HG03354 (cell line): ENCODE results near the gene DPH2.

Experiments used
- ATAC-seq: cut with Tn5 transposase; IDR thresholded peaks from one replicate; pipeline ENCODE4 v1.9.1; 2021; ENCODE audit warnings: mild to moderate bottlenecking; ENCODE audit not compliant: unreplicated experiment, poor library complexity, severe bottlenecking

DPH2 gene

DNA sequence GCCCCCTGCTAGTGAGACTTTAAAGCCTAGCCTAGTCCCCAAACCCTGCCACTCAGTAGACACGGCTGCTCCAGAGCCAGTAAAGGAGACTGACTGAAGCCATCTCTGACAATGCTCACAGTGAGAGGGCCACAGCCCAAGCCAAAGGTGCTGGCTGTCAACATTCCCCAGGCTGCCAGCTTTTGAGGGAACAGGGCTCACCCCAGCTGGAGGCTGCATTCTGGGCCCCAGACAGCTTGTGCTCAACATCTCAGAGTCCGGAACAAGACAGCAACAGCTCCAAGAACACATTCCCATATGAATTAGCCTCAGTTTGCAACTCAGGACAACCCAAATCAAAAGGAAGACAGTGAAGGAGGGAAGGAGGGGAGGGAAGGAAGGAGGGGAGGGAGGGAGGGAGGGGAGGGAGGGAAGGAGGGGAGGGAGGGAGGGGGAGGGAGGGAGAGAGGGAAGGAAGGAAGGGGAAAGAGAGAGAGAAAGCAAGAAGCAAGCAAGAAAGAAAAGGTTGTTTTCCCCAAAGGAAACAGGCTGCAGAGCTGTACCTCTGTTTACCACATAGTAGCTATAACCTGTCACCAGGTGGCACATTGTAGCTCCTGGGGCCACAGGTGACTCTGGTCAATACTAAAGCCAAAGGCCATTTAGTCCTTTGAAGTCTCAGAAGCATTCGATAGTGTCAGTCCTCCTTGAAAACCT, 30.8 kb upstream of the DPH2 start:
- ATAC-seq: no peak

- no peak for ATAC-seq
Measured at GRCh38 chr1:43942411-43942810, 27.4 kb upstream of the DPH2 start.

GRCh38 chr1:43944860-43945259, 24.9 kb upstream of the DPH2 start:
- no peak for ATAC-seq

DNA sequence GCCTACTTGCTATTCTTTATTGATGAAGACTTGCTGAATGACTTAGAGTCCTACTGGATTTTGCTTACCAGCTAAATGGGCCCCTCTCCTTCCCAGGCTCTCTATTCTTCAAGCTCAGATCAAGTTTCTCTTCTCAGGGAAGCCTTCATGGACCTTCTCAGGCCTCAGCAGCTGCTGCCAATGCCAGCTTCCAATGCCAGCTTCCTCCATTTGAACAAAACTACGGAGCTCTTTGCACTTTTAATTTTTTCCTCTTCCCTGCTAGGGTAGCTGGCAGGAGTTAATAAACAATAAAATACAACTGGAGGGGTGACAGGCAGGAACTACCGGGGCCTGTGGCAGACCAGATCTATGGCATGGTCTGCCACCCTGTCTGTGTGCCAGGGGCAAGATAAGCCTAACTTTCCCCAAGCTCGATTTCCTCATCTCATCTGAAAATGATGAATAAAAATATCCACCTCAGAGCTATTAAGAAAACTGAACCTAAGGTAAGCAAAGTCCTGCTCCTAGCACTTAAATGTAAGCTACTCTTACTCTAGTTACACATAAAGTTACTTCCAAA, 24.1 kb upstream of the DPH2 start:
- ATAC-seq: no peak

DNA sequence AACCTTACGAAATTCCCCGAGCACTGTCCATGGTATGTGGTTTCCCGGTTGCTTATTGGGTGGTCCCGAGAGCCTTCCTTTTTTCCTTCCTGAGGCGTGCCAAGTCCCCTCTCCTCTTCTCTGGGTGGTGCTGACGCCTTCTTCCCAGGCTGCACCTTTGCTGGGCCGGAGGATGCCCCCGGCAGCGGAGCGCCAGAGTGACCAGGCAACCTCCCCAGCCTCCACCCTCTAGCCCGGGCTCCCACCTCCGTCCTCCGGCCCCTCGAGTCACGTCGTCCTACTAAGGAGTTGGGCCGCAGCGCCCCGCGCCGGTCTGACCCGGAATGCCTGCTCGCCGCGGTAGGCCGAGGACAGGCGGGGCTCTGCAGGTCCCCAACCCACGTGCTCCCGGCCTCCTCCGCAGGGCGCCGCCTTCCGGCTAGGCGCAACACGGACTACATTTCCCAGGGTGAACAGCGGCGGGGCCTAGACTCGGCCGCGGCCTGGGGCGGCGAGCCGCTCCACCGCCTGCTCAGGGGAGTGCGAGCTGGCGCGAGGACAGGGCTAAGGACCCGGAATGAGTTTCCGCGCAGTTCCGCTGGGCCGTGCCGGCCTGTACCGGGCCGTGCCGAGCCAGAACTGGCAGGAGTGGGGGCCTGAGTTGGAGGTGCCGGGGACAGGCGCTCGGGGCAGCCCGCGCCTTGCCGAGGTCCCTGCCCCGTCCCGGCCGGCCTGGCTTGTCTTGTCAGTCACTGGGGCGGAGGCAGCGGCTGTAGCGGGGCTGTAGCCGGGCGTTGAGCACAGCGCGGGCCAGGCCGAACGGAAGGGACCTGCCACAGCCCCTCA, 23.4 kb upstream of the DPH2 start, which contains the start of gene IPO13:
IPO13 (plus strand) TSS at position 715 of the 825 bp plus-strand sequence. CDS start 651 bp downstream, outside the sequence.
- peak; percentile 93 for ATAC-seq

GRCh38 chr1:43947061-43947873, 22.5 kb upstream of the DPH2 start:
- peak; percentile 5 for ATAC-seq

- ATAC-seq: no peak
Measured at GRCh38 chr1:43947874-43948437, 21.9 kb upstream of the DPH2 start.

DNA sequence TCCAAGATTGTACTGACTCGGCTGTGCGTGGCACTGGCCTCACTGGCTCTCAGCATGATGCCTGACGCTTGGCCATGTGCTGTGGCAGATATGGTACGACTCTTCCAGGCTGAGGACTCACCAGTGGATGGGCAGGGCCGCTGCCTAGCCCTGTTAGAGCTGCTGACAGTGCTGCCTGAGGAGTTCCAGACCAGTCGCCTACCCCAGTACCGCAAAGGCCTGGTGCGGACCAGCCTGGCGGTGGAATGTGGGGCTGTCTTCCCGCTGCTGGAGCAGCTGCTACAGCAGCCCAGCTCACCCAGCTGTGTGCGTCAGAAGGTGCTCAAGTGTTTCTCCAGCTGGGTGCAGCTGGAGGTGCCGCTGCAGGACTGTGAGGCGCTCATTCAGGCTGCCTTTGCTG, 20.1 kb upstream of the DPH2 start:
- no peak for ATAC-seq

GRCh38 chr1:43951021-43951985, 18.5 kb upstream of the DPH2 start:
- ATAC-seq: no peak

GRCh38 chr1:43952731-43953346, 17.0 kb upstream of the DPH2 start:
- ATAC-seq: no peak

DNA sequence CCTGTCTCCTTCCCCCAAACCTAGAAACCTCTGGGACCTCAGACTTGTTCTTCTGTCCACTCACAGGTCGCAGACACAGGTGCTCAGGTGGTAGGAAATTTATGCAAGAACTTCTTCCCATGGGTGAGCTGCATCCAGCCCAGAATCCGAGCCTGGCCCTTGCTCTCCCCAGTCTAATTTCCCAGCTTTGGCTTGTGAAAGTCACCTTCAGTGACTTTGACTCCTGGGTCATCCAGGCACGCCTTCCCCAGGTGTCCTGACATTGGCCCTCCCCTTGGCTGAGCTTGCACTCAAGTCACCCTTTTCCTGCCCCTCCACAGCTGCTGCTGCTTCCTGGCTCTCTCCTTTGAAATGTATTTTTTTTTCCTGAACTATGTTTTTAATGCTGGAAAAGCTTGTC, 16.4 kb upstream of the DPH2 start:
- ATAC-seq: no peak

- no peak for ATAC-seq
Measured at GRCh38 chr1:43954036-43954435, 15.8 kb upstream of the DPH2 start.

GRCh38 chr1:43956234-43956633, 13.6 kb upstream of the DPH2 start:
- no peak for ATAC-seq

- ATAC-seq: no peak
Measured at GRCh38 chr1:43957407-43958040, 12.3 kb upstream of the DPH2 start.

GRCh38 chr1:43958351-43959255, 11.2 kb upstream of the DPH2 start:
- ATAC-seq: no peak

DNA sequence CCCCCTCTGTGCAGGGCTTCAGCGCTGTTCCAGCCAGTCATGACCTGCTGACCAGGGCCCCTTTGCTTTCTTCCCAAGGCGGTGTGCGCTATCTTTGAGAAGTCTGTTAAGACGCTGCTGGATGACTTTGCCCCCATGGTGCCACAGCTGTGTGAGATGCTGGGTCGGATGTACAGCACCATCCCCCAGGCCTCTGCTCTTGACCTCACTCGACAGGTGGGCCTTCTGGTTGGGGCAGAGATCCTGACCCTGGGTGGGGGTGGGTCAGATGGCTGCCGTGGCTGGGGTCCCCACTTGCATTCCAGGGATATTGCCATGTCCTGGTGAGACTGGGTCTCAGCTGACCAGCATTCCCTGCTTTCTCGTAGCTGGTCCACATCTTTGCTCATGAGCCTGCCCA, 9.0 kb upstream of the DPH2 start:
- no peak for ATAC-seq

- ATAC-seq: no peak
Measured at GRCh38 chr1:43961692-43962091, 8.1 kb upstream of the DPH2 start.
